GM12865 (cell line): ENCODE measurements around the gene LDHAL6B.

Experiments used
- DNase-seq: peaks from one replicate; pipeline ENCODE4 v3.0.0; 2010; ENCODE audit warnings: low read depth
- H3K4me3 ChIP-seq: 2 replicates; pipeline ENCODE4 v1.5.1; 2011; ENCODE audit warnings: mild to moderate bottlenecking, low read depth, low read length, control low read depth
- TF ChIP-seq, protein P1 (sequence below): IDR thresholded peaks from 2 replicates; pipeline ENCODE4 v1.5.1; 2011; ENCODE audit warnings: low read length, control low read depth, low read depth, inconsistent platforms; ENCODE audit not compliant: insufficient read depth; ENCODE audit errors: missing control alignments

LDHAL6B gene

DNA sequence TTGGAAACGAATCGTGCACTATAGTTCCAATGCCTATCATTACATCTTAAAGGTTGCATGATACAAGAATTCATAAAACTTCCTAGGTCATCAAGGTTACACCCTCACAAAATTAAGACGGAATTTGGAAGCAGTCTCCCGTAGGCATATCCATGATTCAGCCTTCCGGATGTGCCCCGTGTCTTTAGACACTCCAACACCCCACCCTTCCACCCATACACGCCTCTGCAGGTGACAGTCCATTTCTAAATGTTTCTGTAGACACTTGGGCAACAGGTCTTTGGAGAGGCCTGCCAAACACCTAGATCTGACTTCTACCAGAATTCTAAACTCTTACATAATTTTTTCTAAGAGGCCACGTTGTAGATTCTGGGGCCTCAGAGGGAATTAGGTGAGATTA, 49.8 kb downstream of the LDHAL6B start:
- TF ChIP-seq, protein P1, sequence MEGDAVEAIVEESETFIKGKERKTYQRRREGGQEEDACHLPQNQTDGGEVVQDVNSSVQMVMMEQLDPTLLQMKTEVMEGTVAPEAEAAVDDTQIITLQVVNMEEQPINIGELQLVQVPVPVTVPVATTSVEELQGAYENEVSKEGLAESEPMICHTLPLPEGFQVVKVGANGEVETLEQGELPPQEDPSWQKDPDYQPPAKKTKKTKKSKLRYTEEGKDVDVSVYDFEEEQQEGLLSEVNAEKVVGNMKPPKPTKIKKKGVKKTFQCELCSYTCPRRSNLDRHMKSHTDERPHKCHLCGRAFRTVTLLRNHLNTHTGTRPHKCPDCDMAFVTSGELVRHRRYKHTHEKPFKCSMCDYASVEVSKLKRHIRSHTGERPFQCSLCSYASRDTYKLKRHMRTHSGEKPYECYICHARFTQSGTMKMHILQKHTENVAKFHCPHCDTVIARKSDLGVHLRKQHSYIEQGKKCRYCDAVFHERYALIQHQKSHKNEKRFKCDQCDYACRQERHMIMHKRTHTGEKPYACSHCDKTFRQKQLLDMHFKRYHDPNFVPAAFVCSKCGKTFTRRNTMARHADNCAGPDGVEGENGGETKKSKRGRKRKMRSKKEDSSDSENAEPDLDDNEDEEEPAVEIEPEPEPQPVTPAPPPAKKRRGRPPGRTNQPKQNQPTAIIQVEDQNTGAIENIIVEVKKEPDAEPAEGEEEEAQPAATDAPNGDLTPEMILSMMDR = no peak
- no peak overlapping the region for H3K4me3 ChIP-seq
- no peak for DNase-seq

DNA sequence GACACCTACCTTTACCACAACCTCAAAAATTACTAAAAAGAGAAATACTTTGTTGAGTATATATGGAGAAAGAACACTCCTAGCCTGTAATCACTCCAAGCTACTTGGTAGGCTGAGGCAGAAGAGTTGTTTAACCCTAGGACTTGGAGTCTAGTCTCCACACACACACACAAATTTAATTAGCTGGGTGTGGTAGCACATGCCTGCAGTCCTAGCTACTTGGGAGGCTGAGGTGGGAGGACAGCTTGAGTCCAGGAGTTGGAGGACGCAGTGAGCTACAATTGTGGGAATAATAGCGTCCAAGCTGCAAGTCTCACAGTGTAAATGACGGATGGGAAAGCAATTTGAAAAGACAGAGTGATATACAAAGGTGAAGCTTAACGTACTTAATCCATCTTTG, 50.5 kb downstream of the LDHAL6B start:
- H3K4me3 ChIP-seq = no peak overlapping the region
- TF ChIP-seq, protein P1 = no peak
- no peak for DNase-seq
